Activated CD8-positive, alpha-beta memory T cell treated with anti-CD3 and anti-CD28 coated beads, Interleukin-2, amount 50 U/mL, for 48 hours (primary cell): Measurements from ENCODE around the gene RFWD3.

Experiments used
- DNase-seq: peaks from one replicate; pipeline ENCODE4 v3.0.0-alpha.2; 2020

The RFWD3 gene

DNA sequence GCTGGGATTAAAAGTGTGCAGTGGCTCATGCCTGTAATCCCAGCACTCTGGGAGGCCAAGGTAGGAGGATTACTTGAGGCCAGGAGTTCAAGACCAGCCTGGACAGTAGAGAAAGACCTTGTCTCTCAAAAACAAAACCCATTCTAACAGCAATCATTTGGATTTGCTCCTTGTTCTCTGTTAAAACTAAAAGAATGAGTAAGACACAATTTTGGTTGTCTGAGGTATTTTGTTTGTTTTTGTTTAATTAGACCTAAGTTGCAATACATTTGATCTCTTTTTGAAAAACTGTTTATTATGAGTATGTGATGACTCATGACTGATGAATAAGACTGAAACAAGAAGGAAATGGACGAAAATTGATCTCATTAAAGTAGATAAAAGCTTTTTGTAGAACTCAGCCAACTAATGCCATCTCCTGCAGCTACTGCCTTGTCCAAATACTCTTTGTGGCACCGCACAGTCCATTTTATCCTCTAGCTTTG is 88.8 kb downstream of the RFWD3 start:
- no peak for DNase-seq

- no peak for DNase-seq
These were observed 90.7 kb downstream of the RFWD3 start for GRCh38 chr16:74575807-74576643.

- no peak for DNase-seq
These were observed 91.4 kb downstream of the RFWD3 start for GRCh38 chr16:74575175-74575806.

DNA sequence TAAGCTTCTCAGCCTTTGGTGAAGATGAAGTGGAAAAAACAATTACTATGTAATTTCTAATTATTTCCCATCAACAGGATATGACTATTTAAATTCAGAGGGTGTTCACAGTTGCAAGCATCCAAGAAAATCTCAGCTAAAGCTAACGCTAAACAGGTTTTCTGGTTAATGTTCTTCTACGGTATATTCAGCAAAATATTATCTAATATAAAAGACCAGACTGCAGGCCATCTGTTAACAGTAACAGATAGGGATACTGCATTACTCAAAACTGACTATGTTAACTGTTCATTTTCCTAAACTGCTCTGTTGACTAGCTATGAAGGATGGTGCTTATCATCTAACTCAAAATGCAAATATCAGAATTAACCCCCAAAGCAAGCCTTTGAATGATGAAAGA is 92.5 kb downstream of the RFWD3 start:
- no peak for DNase-seq

DNA sequence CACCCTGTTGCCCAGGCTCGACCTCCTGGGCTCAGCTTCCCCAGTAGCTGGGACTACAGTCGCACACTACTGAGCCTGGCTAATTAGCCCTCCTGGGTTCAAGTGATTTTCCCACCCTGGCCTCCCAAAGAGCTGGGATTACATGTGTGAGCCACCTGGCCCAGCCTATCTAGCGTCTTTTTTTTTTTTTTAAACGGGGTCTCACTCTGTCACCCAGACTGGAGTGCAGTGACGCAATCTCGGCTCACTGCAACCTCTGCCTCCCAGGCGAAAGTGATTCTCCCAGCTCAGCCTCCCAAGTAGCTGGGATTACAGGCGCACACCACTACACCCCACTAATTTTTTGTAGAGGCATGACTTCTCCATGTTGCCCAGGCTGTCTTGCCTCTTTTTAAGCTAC is 93.1 kb downstream of the RFWD3 start:
- DNase-seq, result no peak
